Measurements from ENCODE around the gene FGD5. TPM values are rescaled to one million over a fixed set of nuclear protein-coding genes. Genes with fewer than 3 reads are reported as not detected.

The FGD5 gene
- total and polyA plus RNA-seq, 9 of the 15 experiments (the other 6 are each of a cell fraction or from before 2014, with no cell fraction given) = 0.18 TPM; not detected in 8

DNA sequence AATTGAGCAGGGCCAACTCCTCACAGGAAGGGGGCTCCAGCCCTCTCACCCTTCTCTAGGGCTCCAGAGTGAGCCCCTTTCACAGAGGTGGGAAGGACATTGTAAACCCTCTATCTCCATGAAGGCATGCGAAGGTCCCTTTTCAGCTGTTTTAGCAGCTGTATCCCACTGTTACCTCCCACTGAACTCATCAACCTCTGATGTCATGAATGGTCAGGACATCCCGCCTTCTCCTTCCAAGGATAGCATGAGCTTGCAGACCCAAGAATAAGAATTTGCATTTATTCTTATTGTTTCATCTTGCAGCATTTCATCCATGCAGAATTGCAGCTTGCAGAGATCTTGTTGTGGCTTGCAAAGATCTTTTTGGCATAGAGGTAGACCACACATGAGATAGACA, 24.3 kb upstream of the FGD5 start:
- intact Hi-C loops (cut with micrococcal nuclease) (loop anchor here (5.0 kb wide), 1 partner anchor 68 kb away; no protein-coding TSS in a partner anchor), in situ Hi-C loops (cut with MboI) (no loop called here)
- no peak overlapping the region for H3K9ac ChIP-seq (ENCODE audit: insufficient read depth in 1 of 2, low read depth in 2 of 2, low read length in 2 of 2)
- H4K20me1 ChIP-seq (replicated peaks; ENCODE audit: control insufficient read depth, insufficient read depth, low read length) = peaks cover 9% of the 10 kb centered on the region; the same call in 1 of the 2 replicates
- no peaks in the 10 kb centered on the region for H3K9me3 ChIP-seq (replicated peaks; ENCODE audit: control insufficient read depth, insufficient read depth, low read depth, low read length)
- H3K79me2 ChIP-seq (ENCODE audit: control insufficient read depth, insufficient read depth, low read length) = no peaks in the 10 kb centered on the region
- no TSS peak for BruUV-seq (replicated peaks)
- whole genome bisulfite sequencing (ENCODE audit: insufficient coverage, low coverage, missing lambda C conversion rate) = 3% methylated on average over 2 of the region's 2 CpGs
- peaks cover 20 to 71% of the 10 kb centered on the region in 2 experiments; a peak in 3 of 5 replicates for H3K27me3 ChIP-seq (ENCODE audit: control insufficient read depth in 2 of 2, insufficient read depth in 2 of 2, low read length in 2 of 2)
- H3K36me3 ChIP-seq (ENCODE audit: control insufficient read depth, insufficient read depth, low read length) = no peaks in the 10 kb centered on the region
- no peaks in the 10 kb centered on the region; a peak in 2 of 5 replicates for H3K4me1 ChIP-seq (replicated peaks in 1 of 2; ENCODE audit: control insufficient read depth in 2 of 2, insufficient read depth in 2 of 2, low read length in 2 of 2)
- no peaks in the 10 kb centered on the region for H3K9me1 ChIP-seq (ENCODE audit: control insufficient read depth, insufficient read depth, low read length)
- POLR2A ChIA-PET = interaction anchor here (1.9 kb wide), 1 partner anchor 10 kb away, joined by 5 read pairs; no protein-coding TSS in a partner anchor
- no peak for ATAC-seq
- CTCF ChIA-PET (ENCODE audit: low intra/inter-chr PET ratio) = no interaction called here
- no peak overlapping the region for H3K27ac ChIP-seq (ENCODE audit: extremely low read depth, low read depth, low read length)
- H3K4me2 ChIP-seq (ENCODE audit: insufficient read depth, low read length) = no peak overlapping the region
- no peak overlapping the region for H3K4me3 ChIP-seq
- FAIRE-seq = no peak
- DNase-seq (ENCODE audit: extremely low read depth in 1 of 4, low spot score in 3 of 4) = no peak
- no peak overlapping the region for H2AFZ ChIP-seq (ENCODE audit: low read depth, low read length)
- TF ChIP-seq HDAC2 (IDR thresholded peaks at IDR 0.05) = no peak
- no peak for TF ChIP-seq RAD51 (IDR thresholded peaks at IDR 0.05; ENCODE audit: borderline replicate concordance, low read depth)
- no peak for TF ChIP-seq CBFB (CRISPR knock-in tag; IDR thresholded peaks at IDR 0.05)
- no peak for TF ChIP-seq RBM34 (IDR thresholded peaks at IDR 0.05; ENCODE audit: borderline replicate concordance, insufficient read depth, low read length)
- TF ChIP-seq, protein P1, sequence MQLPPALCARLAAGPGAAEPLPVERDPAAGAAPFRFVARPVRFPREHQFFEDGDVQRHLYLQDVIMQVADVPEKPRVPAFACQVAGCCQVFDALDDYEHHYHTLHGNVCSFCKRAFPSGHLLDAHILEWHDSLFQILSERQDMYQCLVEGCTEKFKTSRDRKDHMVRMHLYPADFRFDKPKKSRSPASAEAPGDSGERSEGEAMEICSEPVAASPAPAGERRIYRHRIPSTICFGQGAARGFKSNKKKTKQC (CRISPR knock-in tag; IDR thresholded peaks at IDR 0.05) = no peak
- TF ChIP-seq ZNF699 (CRISPR knock-in tag; IDR thresholded peaks at IDR 0.05; ENCODE audit: insufficient replicate concordance) = no peak
- TF ChIP-seq KDM4B (IDR thresholded peaks at IDR 0.05; ENCODE audit: borderline replicate concordance in 2 of 2, low read depth in 1 of 2) = no peak
- no peak for TF ChIP-seq EZH2 (IDR thresholded peaks at IDR 0.05; ENCODE audit: borderline replicate concordance, low read depth, low read length)
- TF ChIP-seq ZNF41 (CRISPR knock-in tag; conservative IDR thresholded peaks at IDR 0.05) = no peak
- TF ChIP-seq GTF2F1 (IDR thresholded peaks at IDR 0.05; ENCODE audit: low read depth, low read length) = no peak
- TF ChIP-seq, protein P2, sequence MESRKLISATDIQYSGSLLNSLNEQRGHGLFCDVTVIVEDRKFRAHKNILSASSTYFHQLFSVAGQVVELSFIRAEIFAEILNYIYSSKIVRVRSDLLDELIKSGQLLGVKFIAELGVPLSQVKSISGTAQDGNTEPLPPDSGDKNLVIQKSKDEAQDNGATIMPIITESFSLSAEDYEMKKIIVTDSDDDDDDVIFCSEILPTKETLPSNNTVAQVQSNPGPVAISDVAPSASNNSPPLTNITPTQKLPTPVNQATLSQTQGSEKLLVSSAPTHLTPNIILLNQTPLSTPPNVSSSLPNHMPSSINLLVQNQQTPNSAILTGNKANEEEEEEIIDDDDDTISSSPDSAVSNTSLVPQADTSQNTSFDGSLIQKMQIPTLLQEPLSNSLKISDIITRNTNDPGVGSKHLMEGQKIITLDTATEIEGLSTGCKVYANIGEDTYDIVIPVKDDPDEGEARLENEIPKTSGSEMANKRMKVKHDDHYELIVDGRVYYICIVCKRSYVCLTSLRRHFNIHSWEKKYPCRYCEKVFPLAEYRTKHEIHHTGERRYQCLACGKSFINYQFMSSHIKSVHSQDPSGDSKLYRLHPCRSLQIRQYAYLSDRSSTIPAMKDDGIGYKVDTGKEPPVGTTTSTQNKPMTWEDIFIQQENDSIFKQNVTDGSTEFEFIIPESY (CRISPR knock-in tag; IDR thresholded peaks at IDR 0.05) = no peak
- TF ChIP-seq, protein P3, sequence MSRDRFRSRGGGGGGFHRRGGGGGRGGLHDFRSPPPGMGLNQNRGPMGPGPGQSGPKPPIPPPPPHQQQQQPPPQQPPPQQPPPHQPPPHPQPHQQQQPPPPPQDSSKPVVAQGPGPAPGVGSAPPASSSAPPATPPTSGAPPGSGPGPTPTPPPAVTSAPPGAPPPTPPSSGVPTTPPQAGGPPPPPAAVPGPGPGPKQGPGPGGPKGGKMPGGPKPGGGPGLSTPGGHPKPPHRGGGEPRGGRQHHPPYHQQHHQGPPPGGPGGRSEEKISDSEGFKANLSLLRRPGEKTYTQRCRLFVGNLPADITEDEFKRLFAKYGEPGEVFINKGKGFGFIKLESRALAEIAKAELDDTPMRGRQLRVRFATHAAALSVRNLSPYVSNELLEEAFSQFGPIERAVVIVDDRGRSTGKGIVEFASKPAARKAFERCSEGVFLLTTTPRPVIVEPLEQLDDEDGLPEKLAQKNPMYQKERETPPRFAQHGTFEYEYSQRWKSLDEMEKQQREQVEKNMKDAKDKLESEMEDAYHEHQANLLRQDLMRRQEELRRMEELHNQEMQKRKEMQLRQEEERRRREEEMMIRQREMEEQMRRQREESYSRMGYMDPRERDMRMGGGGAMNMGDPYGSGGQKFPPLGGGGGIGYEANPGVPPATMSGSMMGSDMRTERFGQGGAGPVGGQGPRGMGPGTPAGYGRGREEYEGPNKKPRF (IDR thresholded peaks at IDR 0.05; ENCODE audit: low read depth, low read length) = no peak
- TF ChIP-seq, protein P4, sequence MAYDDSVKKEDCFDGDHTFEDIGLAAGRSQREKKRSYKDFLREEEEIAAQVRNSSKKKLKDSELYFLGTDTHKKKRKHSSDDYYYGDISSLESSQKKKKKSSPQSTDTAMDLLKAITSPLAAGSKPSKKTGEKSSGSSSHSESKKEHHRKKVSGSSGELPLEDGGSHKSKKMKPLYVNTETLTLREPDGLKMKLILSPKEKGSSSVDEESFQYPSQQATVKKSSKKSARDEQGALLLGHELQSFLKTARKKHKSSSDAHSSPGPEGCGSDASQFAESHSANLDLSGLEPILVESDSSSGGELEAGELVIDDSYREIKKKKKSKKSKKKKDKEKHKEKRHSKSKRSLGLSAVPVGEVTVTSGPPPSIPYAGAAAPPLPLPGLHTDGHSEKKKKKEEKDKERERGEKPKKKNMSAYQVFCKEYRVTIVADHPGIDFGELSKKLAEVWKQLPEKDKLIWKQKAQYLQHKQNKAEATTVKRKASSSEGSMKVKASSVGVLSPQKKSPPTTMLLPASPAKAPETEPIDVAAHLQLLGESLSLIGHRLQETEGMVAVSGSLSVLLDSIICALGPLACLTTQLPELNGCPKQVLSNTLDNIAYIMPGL (CRISPR knock-in tag; IDR thresholded peaks at IDR 0.05) = no peak
- no peak for TF ChIP-seq ZNF140 (CRISPR knock-in tag; IDR thresholded peaks at IDR 0.05)
- TF ChIP-seq ZNF583 (CRISPR knock-in tag; IDR thresholded peaks at IDR 0.05) = no peak
- TF ChIP-seq FOXA1 (IDR thresholded peaks at IDR 0.05; ENCODE audit: borderline replicate concordance) = no peak
- TF ChIP-seq TAF1 (IDR thresholded peaks at IDR 0.05; ENCODE audit: control insufficient read depth, extremely low read depth, insufficient read depth, low read length, severe bottlenecking) = no peak
- no peak for TF ChIP-seq ZEB2 (IDR thresholded peaks at IDR 0.05)

All from K562 (cell line).